ENCODE measurements around the gene CD36.

- TF ChIP-seq CTCF (IDR thresholded peaks at IDR 0.05; ENCODE audit: insufficient read depth, low read depth, low read length), result no peak
- TF ChIP-seq EZH2 (IDR thresholded peaks at IDR 0.05; ENCODE audit: insufficient read depth, low read length), result no peak
Measured at GRCh38 chr7:80640846-80641245, 2.4 kb downstream of the CD36 start.

Data from astrocyte (in vitro differentiated cells and primary cell).